Dermis microvascular lymphatic vessel endothelial cell (primary cell): Measurements from ENCODE around the gene SEZ6L. TPM values are rescaled to one million over a fixed set of nuclear protein-coding genes. Genes with fewer than 3 reads are reported as not detected.

Source experiments
- DNase-seq, 2 donors: peaks; one replicate each; pipeline versions ENCODE4 v3.0.0 to v3.0.0-alpha.2; 2010; ENCODE audit warnings: low read depth in 2 of 2
- total RNA-seq: library from RNA; depleted of rRNA; stranded (reverse); fragments of >200 nt; gene quantifications from 2 replicates; pipeline ENCODE4 v1.2.1, GENCODE V29; 2014

Gene SEZ6L
- not detected in 2 replicates for total RNA-seq

GRCh38 chr22:26169315-26170111 lies at the start of gene SEZ6L:
TSS of gene SEZ6L (plus strand) at chr22:26169462. CDS start at chr22:26169670, 208 bp downstream.
- DNase-seq, result no peak

GRCh38 chr22:26122920-26123468 lies 46.3 kb upstream of the SEZ6L start:
- no peak for DNase-seq

- DNase-seq, result no peak
Observed at GRCh38 chr22:26124991-26125725, 44.1 kb upstream of the SEZ6L start.

DNA sequence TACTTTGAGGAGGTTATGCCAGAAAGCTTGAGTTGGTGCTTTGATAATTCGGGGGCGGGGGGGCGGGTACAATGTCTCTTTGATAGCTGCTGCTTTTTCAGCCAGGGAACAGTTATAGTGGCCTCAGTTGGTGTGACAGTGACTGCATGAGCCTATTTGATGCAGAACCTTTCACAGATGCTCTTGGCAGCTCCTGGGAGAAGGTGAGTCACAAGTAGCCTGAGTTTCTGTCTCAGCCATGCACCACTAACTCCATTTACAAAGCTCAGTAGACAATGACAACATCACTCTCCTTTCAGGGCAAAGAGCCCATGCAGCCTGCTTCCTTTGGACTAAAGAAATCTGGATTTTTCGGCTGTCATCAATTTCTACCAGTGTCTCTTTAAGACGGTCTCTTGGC lies 42.1 kb upstream of the SEZ6L start:
- DNase-seq, result no peak

DNA sequence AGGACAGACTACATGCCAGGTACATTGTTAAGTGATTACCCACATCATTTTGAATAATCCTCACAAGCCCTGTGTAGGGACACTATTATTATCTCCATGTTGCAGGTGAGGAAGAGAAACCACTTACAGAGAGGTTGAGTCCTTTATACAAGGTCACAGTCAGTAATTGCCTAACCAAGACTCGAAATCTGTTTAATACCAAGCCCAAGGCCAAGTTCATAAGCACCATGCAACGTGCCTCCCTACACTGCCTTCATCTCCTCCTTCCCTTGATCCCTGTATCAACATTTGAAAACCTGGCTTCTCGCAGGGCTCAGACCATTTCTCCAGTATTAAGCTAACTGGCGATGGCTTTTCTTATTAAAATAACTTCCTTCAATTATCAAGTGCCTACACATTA lies 41.7 kb upstream of the SEZ6L start:
- no peak for DNase-seq

DNA sequence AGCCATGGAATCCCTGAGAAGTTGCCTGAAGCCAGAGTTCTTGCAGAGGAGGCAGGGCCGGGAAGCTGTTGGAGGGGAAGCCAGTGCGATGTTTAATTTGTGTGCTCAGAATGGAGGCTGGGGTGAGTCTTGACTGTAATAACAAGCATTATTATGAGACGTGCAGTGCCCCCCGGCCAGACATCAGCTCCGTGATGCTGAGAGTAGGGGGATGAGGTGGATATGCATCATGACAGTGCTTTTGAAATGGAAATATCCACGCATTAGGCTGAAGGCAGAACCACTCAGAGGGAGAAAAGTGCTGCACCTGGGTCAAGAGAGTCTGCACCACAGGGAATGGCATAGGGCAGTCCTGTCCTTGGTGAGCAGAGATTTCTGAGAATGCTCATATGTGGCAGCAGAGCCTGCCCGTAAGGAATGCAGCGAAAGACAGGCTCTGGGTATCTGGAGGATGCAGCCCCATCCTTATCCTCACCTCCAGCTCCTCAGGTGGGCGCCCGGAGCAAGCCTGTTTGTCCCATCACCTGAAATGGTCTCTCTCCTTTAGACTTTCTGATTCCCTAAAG lies 37.6 kb upstream of the SEZ6L start:
- no peak for DNase-seq

DNA sequence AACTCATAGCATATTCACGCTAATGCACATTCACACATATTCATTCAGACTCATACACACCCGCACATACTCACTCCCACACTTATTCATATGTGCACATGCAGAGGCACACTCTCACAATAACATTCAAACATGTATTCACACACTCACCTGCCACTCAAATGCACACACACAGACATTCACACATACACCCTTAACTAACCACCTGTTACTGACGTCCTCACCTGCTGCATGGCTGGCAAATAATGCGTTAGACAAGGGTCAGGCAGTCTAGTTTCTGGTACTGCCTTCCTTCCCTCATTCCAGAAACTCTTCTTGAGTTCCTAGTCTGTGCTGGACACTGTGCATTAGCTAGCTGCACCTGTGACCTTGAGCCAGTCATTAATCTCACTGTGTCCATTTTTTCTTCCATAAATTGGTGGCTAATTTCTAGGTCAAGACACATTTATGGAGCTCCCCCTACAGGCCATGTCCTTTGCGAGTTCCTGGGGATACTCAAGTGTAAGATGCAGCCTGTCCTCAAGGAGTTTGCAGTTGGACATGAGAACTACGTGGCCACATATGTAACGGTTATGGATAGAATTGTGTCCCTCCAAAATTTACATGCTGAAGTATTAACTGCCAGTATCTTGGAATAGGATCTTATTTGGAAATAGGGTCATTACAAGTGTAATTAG lies 34.5 kb upstream of the SEZ6L start:
- DNase-seq, result no peak

GRCh38 chr22:26135806-26136205 lies 33.5 kb upstream of the SEZ6L start:
- DNase-seq, result no peak

- DNase-seq, result no peak
Observed at GRCh38 chr22:26139310-26139709, 30.0 kb upstream of the SEZ6L start.

GRCh38 chr22:26141831-26142230 lies 27.4 kb upstream of the SEZ6L start:
- DNase-seq, result no peak

- no peak for DNase-seq
Observed at GRCh38 chr22:26143806-26144325, 25.4 kb upstream of the SEZ6L start.

DNA sequence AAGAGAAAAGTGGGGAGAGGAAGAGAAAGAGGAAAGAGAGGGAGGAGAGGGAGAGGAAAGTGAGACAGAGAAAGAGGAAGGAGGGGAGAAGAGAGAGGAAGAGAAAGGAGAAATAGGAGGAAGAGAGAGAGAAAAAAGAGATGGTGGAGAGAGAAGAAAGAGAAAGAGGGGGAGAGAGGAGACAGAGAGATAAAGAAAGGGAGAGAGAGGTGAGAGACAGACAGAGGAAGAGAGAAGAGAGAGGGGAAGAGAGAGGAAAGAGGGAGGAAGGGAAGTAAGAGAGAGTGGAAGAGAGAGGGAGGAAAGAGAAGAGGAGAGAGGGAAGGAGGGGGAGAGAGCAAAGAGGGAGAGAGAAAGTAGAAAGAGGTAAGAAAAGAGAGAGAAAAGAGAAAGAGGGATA lies 9.4 kb upstream of the SEZ6L start:
- DNase-seq, result no peak

GRCh38 chr22:26161746-26162145 lies 7.5 kb upstream of the SEZ6L start:
- no peak for DNase-seq

DNA sequence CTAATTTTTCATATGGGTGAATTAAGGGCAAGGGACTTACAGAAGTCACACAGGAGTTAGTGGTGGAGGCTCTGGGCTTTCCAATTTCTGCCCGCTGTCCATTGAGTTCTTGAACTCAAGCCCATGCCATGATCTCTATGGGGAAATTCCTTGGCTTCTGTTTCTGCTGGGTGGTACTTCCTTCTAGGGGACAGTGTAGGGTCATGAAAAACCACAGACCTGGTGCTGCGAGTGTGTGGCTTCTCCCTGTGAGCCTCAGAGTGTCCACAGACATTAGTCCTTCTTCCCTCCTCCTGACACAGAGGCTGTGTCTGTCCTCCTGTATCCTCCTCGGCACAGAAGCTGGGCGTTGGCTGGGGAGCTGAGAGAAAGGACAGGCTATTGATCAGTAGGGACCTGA lies 6.3 kb upstream of the SEZ6L start:
- no peak for DNase-seq

GRCh38 chr22:26164174-26164573 lies 5.1 kb upstream of the SEZ6L start:
- DNase-seq, result no peak

DNA sequence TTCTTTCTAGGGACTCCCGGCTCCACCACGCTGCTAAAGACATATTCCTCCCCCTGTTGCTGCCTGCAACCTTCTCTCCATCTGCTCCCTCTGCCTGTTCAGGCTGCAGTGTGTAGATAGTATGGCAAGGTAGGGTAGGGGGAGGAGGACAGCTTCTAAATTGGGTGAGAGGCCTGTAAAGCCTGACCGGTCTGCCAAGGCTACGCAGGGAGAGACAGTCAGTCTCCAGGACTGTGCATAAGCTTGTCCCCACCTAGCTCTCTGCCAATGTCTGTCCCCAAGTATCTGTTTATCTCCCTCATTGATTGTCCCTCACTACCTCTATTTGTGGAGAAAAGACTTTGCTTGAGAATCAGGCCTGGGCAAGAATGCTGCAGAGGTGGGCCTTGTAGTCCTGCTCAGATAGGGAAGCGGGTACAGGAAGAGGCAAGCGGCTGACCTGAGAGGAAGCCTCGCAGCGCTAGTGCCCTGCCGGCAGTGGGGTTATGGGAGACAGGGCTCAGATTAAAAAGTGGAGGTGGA lies 871 bp upstream of the SEZ6L start:
- no peak for DNase-seq

GRCh38 chr22:26168939-26169314 lies 335 bp upstream of the SEZ6L start:
- DNase-seq, result no peak

DNA sequence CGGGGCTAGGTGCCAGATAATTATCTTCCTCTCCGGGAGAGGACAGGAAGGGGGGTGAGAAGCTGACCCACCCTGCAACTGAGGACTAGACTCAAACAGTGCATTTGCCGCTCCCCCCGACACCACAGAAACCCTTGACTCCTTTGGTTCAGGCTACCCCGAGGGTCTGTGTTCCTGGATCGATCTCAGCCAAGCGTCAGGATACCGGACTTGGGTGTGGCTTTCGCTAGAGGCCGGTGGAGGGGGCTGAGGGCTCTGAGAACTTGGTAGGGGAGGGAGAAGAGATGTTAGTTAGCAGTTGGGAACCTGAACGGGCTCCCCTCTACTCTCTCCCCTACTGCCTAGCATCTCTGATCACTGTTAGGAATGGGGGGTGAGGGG lies 840 bp downstream of the SEZ6L start:
- no peak for DNase-seq

GRCh38 chr22:26170795-26171580 lies 1.7 kb downstream of the SEZ6L start:
- DNase-seq, result no peak

DNA sequence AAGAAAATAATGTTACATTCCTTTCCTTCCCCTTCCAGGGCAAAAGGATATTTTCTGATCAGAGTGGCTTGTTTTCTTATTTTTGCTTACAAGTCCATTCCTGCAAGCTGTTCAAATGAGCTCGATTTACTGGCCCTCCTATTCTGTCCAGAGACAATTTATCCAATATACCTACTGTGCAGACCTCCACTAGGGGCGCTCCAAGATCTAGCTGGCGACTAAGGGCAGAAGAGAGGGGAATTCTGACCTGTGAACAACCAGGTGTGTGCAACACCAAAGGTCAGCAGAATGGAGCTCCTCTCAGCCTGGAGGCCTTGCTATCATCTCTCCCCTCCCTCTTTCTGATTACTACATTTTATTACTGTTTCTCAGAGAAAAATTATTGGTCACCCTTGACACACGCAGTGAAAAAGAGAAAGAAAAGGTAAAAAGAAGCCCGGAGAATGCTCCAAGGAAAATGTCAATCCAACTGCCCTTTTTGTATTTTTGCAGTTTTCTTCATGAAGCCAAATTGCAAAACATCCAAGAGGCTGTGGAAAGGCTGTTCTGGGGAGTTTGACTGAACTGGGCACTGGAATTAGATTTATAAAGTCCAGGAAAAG lies 3.2 kb downstream of the SEZ6L start:
- DNase-seq, result peak; percentile 7 to 34
